Colonic mucosa (tissue), 4 donors: ENCODE data around the gene HSDL2. TPM values are rescaled to one million over a fixed set of nuclear protein-coding genes. Genes with fewer than 3 reads are reported as not detected.

Experiments used
- DNase-seq: peaks from one replicate; pipeline ENCODE4 v3.0.0-alpha.2; 2020
- H3K27ac ChIP-seq: fragments of 200-600 bp; one replicate; pipeline ENCODE4 v1.8.0; 2021
- H3K27me3 ChIP-seq: fragments of 200-600 bp; one replicate; pipeline ENCODE4 v1.8.0; 2021
- H3K36me3 ChIP-seq: fragments of 200-600 bp; one replicate; pipeline ENCODE4 v1.8.0; 2021
- H3K4me1 ChIP-seq: fragments of 200-600 bp; one replicate; pipeline ENCODE4 v1.8.0; 2021; ENCODE audit warnings: mild to moderate bottlenecking
- H3K4me3 ChIP-seq: fragments of 200-600 bp; one replicate; pipeline ENCODE4 v1.8.0; 2021
- H3K9ac ChIP-seq, 2 donors: one replicate each; pipeline ENCODE4 v1.7.0; 2013; ENCODE audit warnings: control low read depth in 2 of 2, low read depth in 2 of 2, low read length in 2 of 2
- H3K9me3 ChIP-seq: fragments of 200-600 bp; one replicate; pipeline ENCODE4 v1.8.0; 2021
- intact Hi-C: fragments of 100-400 bp; cut with DNase I; formaldehyde crosslinking; loops from one replicate; pipeline ENCODE4 v1.14.1; 2022
- total RNA-seq, 2 donors: library from RNA; stranded (reverse); fragmentation: NEBNext Ultra II Directional in 1 of 2; extraction: Animal tissue kit (Norgen Biotek cat#: 25700) in 1 of 2; gene quantifications; one replicate each; pipeline ENCODE4 v1.2.1, GENCODE V29; 2021
- TF ChIP-seq, protein P1 (sequence below): fragments of 200-600 bp; IDR thresholded peaks from one replicate; pipeline ENCODE4 v1.8.0; 2022; ENCODE audit warnings: antibody characterized with exemption, mild to moderate bottlenecking
- donor health status: healthy.
- donor health status: DM: no; HTN: no; CAD: no.
- donor health status: DM: no; HTN: no; CAD: no.

The HSDL2 gene
- total RNA-seq, 2 donors from 2014 or later, result 45.4 to 48.9 TPM

DNA sequence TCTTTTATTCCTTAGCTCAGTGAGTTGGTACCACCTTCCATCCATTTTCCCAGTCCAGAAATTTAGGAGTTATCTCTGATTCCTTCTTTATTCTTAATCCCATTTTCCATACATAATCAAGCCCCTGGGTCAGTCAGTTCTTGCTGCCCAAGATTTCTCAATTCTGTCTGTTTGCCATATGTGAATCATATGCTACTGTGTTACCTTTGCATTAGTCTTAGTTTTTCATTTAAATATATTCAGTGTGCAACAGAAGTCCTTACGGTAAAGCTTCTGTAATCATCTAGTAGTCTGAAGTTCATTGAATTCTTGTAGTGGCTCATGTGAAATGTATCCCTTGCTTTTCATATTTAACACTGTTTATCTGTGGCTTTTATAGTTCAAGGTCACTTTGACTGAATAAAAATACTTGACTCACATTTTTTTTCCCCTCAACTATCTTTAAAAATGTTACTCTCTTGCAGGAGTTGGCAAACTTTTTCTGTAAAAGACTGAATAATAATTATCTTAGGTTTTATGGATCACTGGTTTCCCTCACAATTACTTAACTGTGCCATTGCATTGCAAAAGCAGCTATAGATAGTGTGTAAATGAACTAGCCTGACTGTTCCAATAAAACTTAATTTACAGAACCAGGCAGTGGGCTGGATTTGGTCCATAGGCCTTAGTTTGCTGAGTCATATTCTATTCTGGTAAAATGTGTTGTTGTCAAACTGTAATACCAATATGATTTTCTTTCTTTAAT, 113.7 kb downstream of the HSDL2 start:
- Histone ChIP-seq H3K27ac (no peak overlapping the region), H3K4me3 (no peak overlapping the region), H3K9ac (no peak overlapping the region), H3K4me1 (no peaks in the 10 kb centered on the region), H3K27me3 (no peaks in the 10 kb centered on the region), H3K9me3 (no peaks in the 10 kb centered on the region), H3K36me3 (no peaks in the 10 kb centered on the region)
- no peak for DNase-seq
- intact Hi-C loops, result no loop called here
- TF ChIP-seq, protein P1, sequence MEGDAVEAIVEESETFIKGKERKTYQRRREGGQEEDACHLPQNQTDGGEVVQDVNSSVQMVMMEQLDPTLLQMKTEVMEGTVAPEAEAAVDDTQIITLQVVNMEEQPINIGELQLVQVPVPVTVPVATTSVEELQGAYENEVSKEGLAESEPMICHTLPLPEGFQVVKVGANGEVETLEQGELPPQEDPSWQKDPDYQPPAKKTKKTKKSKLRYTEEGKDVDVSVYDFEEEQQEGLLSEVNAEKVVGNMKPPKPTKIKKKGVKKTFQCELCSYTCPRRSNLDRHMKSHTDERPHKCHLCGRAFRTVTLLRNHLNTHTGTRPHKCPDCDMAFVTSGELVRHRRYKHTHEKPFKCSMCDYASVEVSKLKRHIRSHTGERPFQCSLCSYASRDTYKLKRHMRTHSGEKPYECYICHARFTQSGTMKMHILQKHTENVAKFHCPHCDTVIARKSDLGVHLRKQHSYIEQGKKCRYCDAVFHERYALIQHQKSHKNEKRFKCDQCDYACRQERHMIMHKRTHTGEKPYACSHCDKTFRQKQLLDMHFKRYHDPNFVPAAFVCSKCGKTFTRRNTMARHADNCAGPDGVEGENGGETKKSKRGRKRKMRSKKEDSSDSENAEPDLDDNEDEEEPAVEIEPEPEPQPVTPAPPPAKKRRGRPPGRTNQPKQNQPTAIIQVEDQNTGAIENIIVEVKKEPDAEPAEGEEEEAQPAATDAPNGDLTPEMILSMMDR, result no peak

- no peak for DNase-seq
- intact Hi-C loops, result no loop called here
- Histone ChIP-seq H3K9ac (no peak overlapping the region), H3K27ac (no peak overlapping the region), H3K4me3 (no peak overlapping the region), H3K9me3 (no peaks in the 10 kb centered on the region), H3K36me3 (no peaks in the 10 kb centered on the region), H3K27me3 (no peaks in the 10 kb centered on the region), H3K4me1 (no peaks in the 10 kb centered on the region)
- TF ChIP-seq, protein P1, result no peak
Observed at GRCh38 chr9:112494153-112494552, 114.2 kb downstream of the HSDL2 start.

DNA sequence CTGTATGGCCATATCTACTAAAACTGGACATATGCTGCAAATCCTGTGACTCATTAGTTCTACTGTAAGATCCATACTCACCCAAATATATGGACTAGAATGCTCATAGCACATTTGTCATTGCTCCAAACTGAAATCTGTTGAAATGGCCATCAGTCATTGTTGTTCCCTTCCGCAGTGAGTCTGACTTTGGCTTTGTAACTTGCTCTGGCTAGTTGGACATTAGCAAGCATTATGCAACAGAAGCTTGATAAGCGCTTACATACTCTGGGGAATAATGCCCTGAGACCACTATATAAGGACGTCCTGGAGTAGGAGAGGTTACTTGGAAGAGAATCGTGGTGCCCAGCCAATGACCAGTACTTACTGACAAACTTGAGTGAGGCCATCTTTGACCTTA, 115.7 kb downstream of the HSDL2 start:
- DNase-seq, result no peak
- H3K4me1 ChIP-seq, result no peaks in the 10 kb centered on the region
- H3K36me3 ChIP-seq, result no peaks in the 10 kb centered on the region
- H3K9me3 ChIP-seq, result no peaks in the 10 kb centered on the region
- intact Hi-C loops, result no loop called here
- TF ChIP-seq, protein P1, result no peak
- H3K27ac ChIP-seq, result no peak overlapping the region
- H3K9ac ChIP-seq, result no peak overlapping the region
- no peak overlapping the region for H3K4me3 ChIP-seq
- no peaks in the 10 kb centered on the region for H3K27me3 ChIP-seq

DNA sequence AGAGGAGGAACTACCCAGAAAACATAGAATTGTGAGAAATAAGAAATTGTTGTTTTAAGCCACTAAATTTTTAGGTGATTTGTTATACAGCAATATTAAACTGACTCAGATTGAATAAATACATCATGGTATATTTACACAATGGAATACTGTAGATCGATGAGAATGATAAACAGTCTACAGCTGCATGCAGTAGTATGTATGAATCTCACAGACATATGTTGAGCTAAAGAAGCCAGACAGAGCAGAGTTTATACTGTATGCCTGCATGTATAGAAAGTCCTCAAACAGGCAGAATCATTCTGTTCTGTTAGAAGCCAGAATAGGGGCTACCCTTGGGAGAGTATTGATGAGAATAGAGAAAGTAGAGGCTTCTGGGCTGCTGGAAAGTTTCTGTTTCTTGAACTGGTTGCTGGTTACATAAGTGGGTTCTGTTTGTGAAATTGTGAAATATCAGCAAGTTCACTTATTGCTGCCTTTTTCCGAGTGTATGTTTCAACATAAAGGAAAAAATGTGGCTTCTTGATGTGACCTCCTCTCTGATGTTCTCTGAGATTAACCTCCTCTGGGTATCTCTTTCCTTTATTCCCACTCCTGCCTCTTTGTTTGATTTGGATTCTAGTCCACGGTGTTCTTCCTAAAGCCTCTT, 116.3 kb downstream of the HSDL2 start:
- H3K36me3 ChIP-seq, result no peaks in the 10 kb centered on the region
- no peaks in the 10 kb centered on the region for H3K27me3 ChIP-seq
- no peak overlapping the region for H3K4me3 ChIP-seq
- H3K9ac ChIP-seq, result no peak overlapping the region
- intact Hi-C loops, result no loop called here
- H3K27ac ChIP-seq, result no peak overlapping the region
- no peak for DNase-seq
- no peaks in the 10 kb centered on the region for H3K4me1 ChIP-seq
- TF ChIP-seq, protein P1, result no peak
- no peaks in the 10 kb centered on the region for H3K9me3 ChIP-seq

DNA sequence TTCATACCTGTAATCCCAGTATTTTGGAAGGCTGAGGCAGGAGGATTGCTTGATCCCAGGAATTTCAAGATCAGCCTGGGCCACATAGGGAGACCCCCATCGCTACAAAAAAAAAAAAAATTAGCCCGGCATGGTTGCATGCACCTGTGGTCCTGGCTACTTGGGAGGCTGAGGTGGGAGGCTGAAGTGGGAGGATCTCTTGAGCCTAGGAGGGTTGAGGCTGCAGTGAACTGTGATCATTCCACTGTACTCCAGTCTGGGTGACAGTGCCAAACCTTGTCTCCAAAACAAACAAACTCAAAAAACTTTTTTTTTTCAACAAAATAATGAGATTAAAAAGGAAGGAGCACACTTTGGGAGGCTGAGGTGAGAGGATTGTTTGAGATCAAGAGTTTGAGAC, 120.9 kb downstream of the HSDL2 start:
- H3K27me3 ChIP-seq, result no peaks in the 10 kb centered on the region
- intact Hi-C loops, result no loop called here

More for the DNA sequence above, 120.9 kb downstream of the HSDL2 start:
- H3K4me1 ChIP-seq, result no peaks in the 10 kb centered on the region
- H3K9ac ChIP-seq, result no peak overlapping the region
- no peaks in the 10 kb centered on the region for H3K9me3 ChIP-seq
- no peak for DNase-seq
- TF ChIP-seq, protein P1, result no peak
- no peaks in the 10 kb centered on the region for H3K36me3 ChIP-seq
- no peak overlapping the region for H3K4me3 ChIP-seq
- no peak overlapping the region for H3K27ac ChIP-seq
